Ishikawa (cell line): ENCODE measurements around the gene RARA.

Experiments used
- CEBPB ChIP-seq: IDR thresholded peaks from 2 replicates; pipeline ENCODE4 v1.6.1; 2012
- CREB1 ChIP-seq: IDR thresholded peaks from 2 replicates; pipeline ENCODE4 v1.6.1; 2012; ENCODE audit warnings: low read depth
- EGR1 ChIP-seq: IDR thresholded peaks from 2 replicates; pipeline ENCODE4 v1.6.1; 2012
- EP300 ChIP-seq: IDR thresholded peaks from 2 replicates; pipeline ENCODE4 v1.6.1; 2012; ENCODE audit warnings: borderline replicate concordance
- FOXM1 ChIP-seq: IDR thresholded peaks from 2 replicates; pipeline ENCODE4 v1.6.1; 2012; ENCODE audit warnings: low read depth, borderline replicate concordance
- MAX ChIP-seq: IDR thresholded peaks from 2 replicates; pipeline ENCODE4 v1.6.1; 2012
- NFIC ChIP-seq: IDR thresholded peaks from 2 replicates; pipeline ENCODE4 v1.6.1; 2012
- RAD21 ChIP-seq: IDR thresholded peaks from 2 replicates; pipeline ENCODE4 v1.6.1; 2012; ENCODE audit warnings: low read depth
- REST ChIP-seq: IDR thresholded peaks from 2 replicates; pipeline ENCODE4 v1.6.1; 2012; ENCODE audit warnings: low read depth, mild to moderate bottlenecking
- TAF1 ChIP-seq: IDR thresholded peaks from 2 replicates; pipeline ENCODE4 v1.6.1; 2012; ENCODE audit warnings: low read depth, mild to moderate bottlenecking
- TCF12 ChIP-seq: IDR thresholded peaks from 2 replicates; pipeline ENCODE4 v1.6.1; 2012; ENCODE audit warnings: low read depth
- TEAD4 ChIP-seq: IDR thresholded peaks from 2 replicates; pipeline ENCODE4 v1.6.1; 2012
- USF1 ChIP-seq: IDR thresholded peaks from 2 replicates; pipeline ENCODE4 v1.6.1; 2012
- YY1 ChIP-seq: IDR thresholded peaks from 2 replicates; pipeline ENCODE4 v1.6.1; 2012; ENCODE audit warnings: low read depth
- ZBTB7A ChIP-seq: IDR thresholded peaks from 2 replicates; pipeline ENCODE4 v1.6.1; 2012; ENCODE audit warnings: low read depth

The RARA gene

DNA sequence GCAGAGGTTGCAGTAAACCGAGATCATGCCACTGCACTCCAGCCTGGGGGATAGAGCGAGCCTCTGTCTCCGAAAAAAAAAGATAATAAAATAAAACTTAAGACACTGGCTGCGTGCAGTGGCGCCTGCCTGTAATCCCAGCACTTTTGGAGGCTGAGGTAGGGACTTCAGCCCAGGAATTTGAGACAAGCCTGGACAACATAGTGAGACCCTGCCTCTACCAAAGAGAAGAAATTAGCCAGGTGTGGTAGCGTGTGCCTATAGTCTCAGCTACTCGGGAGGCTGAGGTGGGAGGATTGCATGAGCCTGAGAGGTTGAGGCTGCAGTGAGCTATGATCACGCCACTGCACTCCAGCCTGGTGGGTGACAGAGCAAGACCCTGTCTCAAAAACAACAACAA lies 26.6 kb downstream of the RARA start:
- no peak for TF ChIP-seq FOXM1
- TF ChIP-seq EGR1: no peak
- TF ChIP-seq EP300: no peak
- TF ChIP-seq TEAD4: no peak
- no peak for TF ChIP-seq NFIC

GRCh38 chr17:40337351-40337750 lies 28.4 kb downstream of the RARA start:
- TF ChIP-seq TAF1 (no peak), ZBTB7A (no peak), CEBPB (no peak), FOXM1 (no peak), USF1 (no peak), REST (no peak), TCF12 (no peak), YY1 (no peak), CREB1 (no peak), EP300 (no peak), NFIC (no peak), TEAD4 (no peak), EGR1 (no peak), MAX (no peak), RAD21 (no peak)

DNA sequence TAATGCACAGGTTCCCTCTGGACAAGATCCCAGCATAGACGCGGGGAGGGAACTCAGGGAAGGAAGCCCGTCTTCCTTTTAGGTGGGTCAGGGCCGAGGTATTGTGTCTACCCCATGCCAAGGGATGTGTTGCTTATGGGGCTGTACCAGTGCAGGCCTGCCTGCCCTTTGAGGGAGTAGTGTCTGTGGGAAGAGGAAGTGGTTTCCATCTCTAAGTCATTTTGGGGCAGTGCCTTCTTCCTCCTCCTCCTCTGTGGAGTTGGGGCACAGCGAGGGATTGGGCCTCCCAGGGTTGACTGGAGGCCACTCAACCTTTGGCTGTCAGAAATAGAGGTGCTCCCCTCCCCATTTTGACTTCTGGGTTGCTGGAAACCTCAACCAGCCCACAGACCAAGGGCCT lies 29.1 kb downstream of the RARA start:
- TF ChIP-seq CEBPB (no peak), EP300 (no peak), FOXM1 (no peak), EGR1 (no peak), MAX (no peak), CREB1 (no peak), ZBTB7A (no peak), RAD21 (no peak)

DNA sequence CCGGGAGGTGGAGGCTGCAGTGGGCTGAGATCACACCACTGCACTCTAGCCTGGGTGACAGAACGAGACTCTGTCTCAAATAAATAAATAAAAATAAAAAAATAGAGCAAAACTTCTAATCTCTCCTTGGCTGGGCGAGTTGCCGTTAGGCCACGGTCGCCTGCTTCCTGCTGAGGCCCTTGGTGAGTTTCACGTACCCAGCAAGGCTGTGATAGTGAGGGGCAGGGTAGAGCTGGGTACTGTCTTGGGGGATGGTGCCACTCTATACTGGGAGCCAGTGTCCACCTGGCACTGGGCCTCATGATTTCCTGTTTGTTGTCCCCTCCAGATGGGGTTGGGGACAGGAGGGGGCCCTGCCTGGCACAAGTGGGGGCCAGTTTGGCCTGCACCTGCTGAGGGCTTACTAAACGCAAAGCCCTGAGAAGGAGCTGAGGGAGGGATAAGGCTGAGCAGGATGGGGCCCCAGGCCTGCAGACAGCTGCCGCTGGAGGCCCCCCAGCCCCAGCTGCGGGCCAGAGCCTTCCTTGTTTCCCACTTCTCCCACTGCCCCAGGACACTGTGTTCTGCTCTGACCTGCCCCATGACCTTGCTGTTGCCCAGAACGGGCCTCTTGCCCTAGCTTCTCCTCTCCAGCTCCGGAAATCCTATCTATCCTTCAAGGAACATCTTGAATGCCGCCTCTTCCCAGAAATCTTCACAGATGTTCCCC lies 30.1 kb downstream of the RARA start:
- no peak for TF ChIP-seq ZBTB7A
- 0 out of 2 replicates have a peak, but pooled peaks have one; percentile 12 for TF ChIP-seq TAF1

GRCh38 chr17:40340327-40340726 lies 31.3 kb downstream of the RARA start:
- TF ChIP-seq RAD21: no peak
- no peak for TF ChIP-seq USF1
- no peak for TF ChIP-seq REST
- no peak for TF ChIP-seq FOXM1
- TF ChIP-seq TAF1: no peak
- TF ChIP-seq TEAD4: no peak
- TF ChIP-seq CEBPB: no peak
- TF ChIP-seq YY1: no peak
- TF ChIP-seq ZBTB7A: no peak
- TF ChIP-seq CREB1: no peak
- TF ChIP-seq EP300: no peak
- no peak for TF ChIP-seq EGR1
- no peak for TF ChIP-seq TCF12
- TF ChIP-seq NFIC: no peak

DNA sequence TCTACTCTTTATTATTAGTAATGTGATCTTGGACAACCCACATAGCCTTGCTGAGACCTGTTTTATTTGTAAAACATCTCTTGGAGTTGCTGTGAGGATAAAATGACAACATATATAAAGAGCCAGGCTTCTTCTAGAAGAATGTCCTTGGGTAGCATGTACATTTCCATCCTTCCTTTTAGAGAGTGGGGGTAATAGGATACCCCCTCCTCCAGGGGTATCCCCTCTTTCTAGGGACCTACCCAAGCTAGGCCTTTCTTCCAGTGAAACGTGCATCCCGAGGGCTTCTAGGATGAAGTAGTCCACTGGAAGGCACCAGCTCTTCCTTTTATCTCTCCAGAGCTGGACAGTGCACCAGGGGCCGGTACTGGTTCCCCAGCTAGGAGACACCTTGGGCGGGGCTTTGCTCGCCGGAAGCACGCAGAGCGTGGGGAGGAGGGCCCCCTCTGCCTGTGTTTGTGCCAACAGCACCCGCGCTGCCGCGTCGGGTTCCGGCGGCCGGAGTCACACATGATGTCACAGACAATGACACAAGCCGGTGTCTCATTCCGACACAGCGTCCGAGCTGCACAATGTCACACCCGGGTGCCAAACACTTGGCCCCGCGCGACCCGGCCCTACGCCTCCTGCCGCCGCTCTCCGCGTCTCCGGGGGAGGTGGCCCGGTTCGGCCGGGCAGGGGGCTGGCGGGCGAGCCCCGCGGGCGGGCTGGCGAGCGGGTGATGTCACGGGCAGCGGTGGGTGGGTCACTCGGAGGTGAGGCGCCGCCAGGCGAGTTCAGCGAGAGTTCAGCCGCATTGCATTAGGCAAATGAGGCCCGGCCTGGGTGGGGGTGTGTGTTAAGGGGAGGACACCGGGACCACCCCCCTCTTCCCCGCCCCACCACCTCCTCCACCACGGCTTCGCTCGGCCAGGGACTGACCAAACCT lies 32.2 kb downstream of the RARA start:
- TF ChIP-seq FOXM1 (no peak), RAD21 (peak; percentile 12; the same call in 1 of the 2 replicates), TEAD4 (peak; percentile 44), CREB1 (peak; percentile 85), EGR1 (0 out of 2 replicates have a peak, but pooled peaks have one; percentile 2), EP300 (peak; percentile 43), REST (peak; percentile 41; the same call in 1 of the 2 replicates), ZBTB7A (peak; percentile 76; the same call in 1 of the 2 replicates), TCF12 (peak; percentile 45; the same call in 1 of the 2 replicates), YY1 (no peak), MAX (peak; percentile 63), CEBPB (no peak), TAF1 (no peak), USF1 (no peak; the same call in 1 of the 2 replicates), NFIC (peak; percentile 82)
